HL-60 (cell line): Measurements from ENCODE around the gene ETV6.

Experiments used
- CTCF ChIP-seq: IDR thresholded peaks from one replicate; pipeline ENCODE4 v1.5.1; 2011; ENCODE audit warnings: low read length, control low read depth, inconsistent platforms; ENCODE audit not compliant: insufficient read depth
- GABPA ChIP-seq: IDR thresholded peaks from 2 replicates; pipeline ENCODE4 v1.6.1; 2012; ENCODE audit warnings: low read depth
- POLR2AphosphoS5 ChIP-seq: IDR thresholded peaks from 2 replicates; pipeline ENCODE4 v1.6.1; 2012; ENCODE audit warnings: low read depth

DNA sequence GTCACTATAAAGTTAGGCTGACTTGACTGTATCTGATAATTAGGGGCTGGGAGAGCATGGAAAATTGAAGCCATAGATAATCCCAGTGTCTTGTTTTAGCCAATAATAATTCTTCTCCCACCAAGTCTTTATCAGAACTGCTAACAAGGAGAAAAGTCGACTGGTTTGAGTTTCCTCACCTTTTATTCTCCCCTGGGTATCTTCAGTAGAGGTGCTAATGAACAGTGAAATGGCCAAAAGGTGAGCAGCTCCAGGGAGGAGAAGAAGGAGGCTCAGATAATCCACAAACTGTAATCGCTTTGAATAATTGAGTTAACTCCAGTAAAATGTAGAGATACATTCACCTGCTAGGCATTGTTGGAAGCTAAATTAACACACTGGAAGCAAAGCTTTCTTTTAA lies 72.6 kb downstream of the ETV6 start:
- TF ChIP-seq CTCF = no peak
- TF ChIP-seq POLR2AphosphoS5 = no peak
- no peak for TF ChIP-seq GABPA
